K562 (cell line): Measurements from ENCODE around the gene SMCO3. TPM values are rescaled to one million over a fixed set of nuclear protein-coding genes. Genes with fewer than 3 reads are reported as not detected.

ENCODE experiments used
- ATAC-seq: fragments of 200-7000 bp; cut with Tn5 transposase; 3 replicates; pipeline ENCODE4 v1.9.1; 2020; ENCODE audit warnings: moderate library complexity
- BruUV-seq: library from RNA; stranded (reverse); fragments of 400-500 nt; replicated peaks from 2 replicates; lab custom pipeline; 2021; lab: Mats Ljungman, UMichigan
- CTCF ChIA-PET: fragments of 300-600 bp; formaldehyde crosslinking; extraction: SDS; loops from one replicate; lab custom pipeline; 2021; ENCODE audit warnings: low intra/inter-chr PET ratio; lab: Yijun Ruan, JAX
- POLR2A ChIA-PET: fragments of 300-600, 350-650 bp; sonication (Branson Sonifier 250); formaldehyde crosslinking; extraction: SDS; loops from one replicate; lab custom pipeline; 2021; ENCODE audit warnings: antibody characterized with exemption, inconsistent platforms; lab: Yijun Ruan, JAX
- DNase-seq, 4 experiments: peaks; one replicate each; pipeline versions ENCODE4 v3.0.0 to v3.0.0-alpha.2; 2011 to 2018; ENCODE audit warnings: low spot score in 3 of 4, mixed read lengths in 3 of 4; ENCODE audit errors: extremely low read depth in 1 of 4
- FAIRE-seq: peaks from 2 replicates; lab custom pipeline; 2011; peaks lifted over from hg19 to GRCh38; lab: Jason Lieb, UNC
- H2AFZ ChIP-seq: 2 replicates; pipeline ENCODE4 v1.6.0; 2011; ENCODE audit warnings: low read depth, low read length, control low read depth, inconsistent platforms
- H3K27ac ChIP-seq: fragments of 200-600 bp; 3 replicates; pipeline ENCODE4 v1.8.0; 2011; ENCODE audit warnings: low read depth, mild to moderate bottlenecking, control low read depth, inconsistent platforms, low read length, moderate library complexity, mixed read lengths; ENCODE audit errors: extremely low read depth
- H3K27me3 ChIP-seq, 2 experiments: fragments of 300-600 bp in 1 of 2; 2 replicates in 1 of 2; 3 replicates in 1 of 2; pipeline versions ENCODE4 v1.6.0 to v1.8.0; 2011; ENCODE audit warnings: inconsistent platforms in 2 of 2, low read length in 2 of 2, mild to moderate bottlenecking in 1 of 2, mixed read lengths in 1 of 2, moderate library complexity in 1 of 2; ENCODE audit not compliant: control insufficient read depth in 2 of 2, insufficient read depth in 2 of 2
- H3K36me3 ChIP-seq: fragments of 300-600 bp; 3 replicates; pipeline ENCODE4 v1.8.0; 2011; ENCODE audit warnings: mild to moderate bottlenecking, low read length, inconsistent platforms; ENCODE audit not compliant: control insufficient read depth, insufficient read depth
- H3K4me1 ChIP-seq, 2 experiments: fragments of 200-600 bp in 1 of 2; replicated peaks in 1 of 2; 2 replicates in 1 of 2; 3 replicates in 1 of 2; pipeline versions ENCODE4 v1.5.1 to v1.8.0; 2011; ENCODE audit warnings: inconsistent platforms in 2 of 2, low read length in 2 of 2, mild to moderate bottlenecking in 1 of 2, mixed read lengths in 1 of 2, moderate library complexity in 1 of 2; ENCODE audit not compliant: control insufficient read depth in 2 of 2, insufficient read depth in 2 of 2
- H3K4me2 ChIP-seq: 2 replicates; pipeline ENCODE4 v1.6.1; 2011; ENCODE audit warnings: low read length, control low read depth, inconsistent platforms, mixed read lengths; ENCODE audit not compliant: insufficient read depth
- H3K4me3 ChIP-seq: fragments of 200-600 bp; sonication (generic), shearing (Covaris generic); 2 replicates; pipeline ENCODE4 v1.5.1; 2016; ENCODE audit warnings: control low read depth, inconsistent platforms
- H3K79me2 ChIP-seq: fragments of 200-600 bp; 3 replicates; pipeline ENCODE4 v1.8.0; 2011; ENCODE audit warnings: low read length, inconsistent platforms; ENCODE audit not compliant: control insufficient read depth, insufficient read depth
- H3K9ac ChIP-seq, 2 experiments: 2 replicates each; pipeline versions ENCODE4 v1.6.0 to v1.6.1; 2011; ENCODE audit warnings: low read depth in 2 of 2, low read length in 2 of 2, control low read depth in 1 of 2, inconsistent platforms in 1 of 2, mild to moderate bottlenecking in 1 of 2, mixed read lengths in 1 of 2; ENCODE audit not compliant: insufficient read depth in 1 of 2
- H3K9me1 ChIP-seq: one replicate; pipeline ENCODE4 v1.6.0; 2011; ENCODE audit warnings: inconsistent platforms, mild to moderate bottlenecking, low read length, moderate library complexity; ENCODE audit not compliant: control insufficient read depth, insufficient read depth
- H3K9me3 ChIP-seq: replicated peaks from 2 replicates; pipeline ENCODE4 v1.5.1; 2011; ENCODE audit warnings: low read depth, low read length, inconsistent platforms; ENCODE audit not compliant: control insufficient read depth, insufficient read depth
- H4K20me1 ChIP-seq: replicated peaks from 2 replicates; pipeline ENCODE4 v1.6.1; 2011; ENCODE audit warnings: low read length, inconsistent platforms, mixed read lengths; ENCODE audit not compliant: control insufficient read depth, insufficient read depth
- CC2D1A ChIP-seq: fragments of 450-650 bp; IDR thresholded peaks from 2 replicates; pipeline ENCODE4 v1.6.1; 2017; ENCODE audit warnings: mild to moderate bottlenecking
- CTBP1 ChIP-seq: fragments of 450-650 bp; IDR thresholded peaks from 2 replicates; pipeline ENCODE4 v1.6.1; 2016; ENCODE audit warnings: borderline replicate concordance
- FOXK1 ChIP-seq: sonication (generic); formaldehyde crosslinking; IDR thresholded peaks from 2 replicates; pipeline ENCODE4 v1.8.0; 2022; ENCODE audit warnings: missing genetic modification reagents, mild to moderate bottlenecking, borderline replicate concordance
- FOXM1 ChIP-seq, 2 experiments: fragments of 450-650 bp in 1 of 2; sonication (generic) in 1 of 2; formaldehyde crosslinking in 1 of 2; IDR thresholded peaks; 2 replicates each; pipeline versions ENCODE4 v1.6.1 to v1.9.0; 2017 to 2022; ENCODE audit warnings: low read depth in 2 of 2, mild to moderate bottlenecking in 2 of 2, missing genetic modification reagents in 1 of 2, moderate library complexity in 1 of 2
- MTF1 ChIP-seq: fragments of 250-450 bp; sonication (Bioruptor Pico); IDR thresholded peaks from 2 replicates; pipeline ENCODE4 v1.9.0; 2021; ENCODE audit warnings: moderate library complexity, mild to moderate bottlenecking, inconsistent platforms, borderline replicate concordance
- XRCC4 ChIP-seq: IDR thresholded peaks from one replicate; pipeline ENCODE4 v1.6.1; 2011; ENCODE audit not compliant: insufficient read depth, insufficient read length; ENCODE audit errors: extremely low read depth
- ZFX ChIP-seq: sonication (generic); formaldehyde crosslinking; IDR thresholded peaks from 2 replicates; pipeline ENCODE4 v1.8.0; 2022; ENCODE audit warnings: mild to moderate bottlenecking, missing genetic modification reagents, moderate library complexity
- ZNF507 ChIP-seq: conservative IDR thresholded peaks from 2 replicates; pipeline ENCODE4 v1.6.1; 2017; ENCODE audit warnings: missing genetic modification characterization, missing compliant biosample characterization
- ZNF695 ChIP-seq: fragments of 450-650 bp; formaldehyde crosslinking; IDR thresholded peaks from 2 replicates; pipeline ENCODE4 v1.4.0; 2020; ENCODE audit warnings: mild to moderate bottlenecking, moderate library complexity
- WGBS: fragments of 100-300 bp; shearing (Covaris generic); methylation state at CpG from one replicate; pipeline ENCODE4 v1.1.6; 2016; ENCODE audit warnings: low coverage, mixed read lengths; ENCODE audit not compliant: insufficient coverage; ENCODE audit errors: missing lambda C conversion rate; 5-methylcytosine and 5-hydroxymethylcytosine counted together
- in situ Hi-C: fragments of 300-500 bp; cut with MboI; formaldehyde crosslinking; loops from 4 replicates; pipeline ENCODE4 v1.15.0; 2018; ENCODE audit warnings: inconsistent platforms, mixed read lengths
- intact Hi-C: fragments of 100-400 bp; cut with micrococcal nuclease; formaldehyde crosslinking; loops from 2 replicates; pipeline ENCODE4 v1.14.2; 2022
- polyA plus RNA-seq, 8 experiments: library from polyadenylated mRNA; depleted of rRNA in 4 of 8; stranded (reverse) in 5 of 8; unstranded in 3 of 8; fragments of >200 nt; fragmentation: Nextera tagmentation in 2 of 8; fragmentation: Illumina TruSeq in 1 of 8; extraction: Ambion mirVana in 2 of 8; extraction: Trizol in 1 of 8; gene quantifications; 2 replicates each; pipeline versions ENCODE4 v1.2.1 to v1.2.3, GENCODE V29; 2011 to 2014; ENCODE audit warnings: inconsistent platforms in 1 of 8, missing spikeins in 1 of 8
- total RNA-seq, 7 experiments: library from RNA; depleted of rRNA in 6 of 7; stranded (reverse); fragments of >200 nt in 6 of 7; fragmentation: Illumina TruSeq in 2 of 7; extraction: Trizol in 2 of 7; gene quantifications; 2 replicates each; pipeline versions ENCODE4 v1.2.1 to v1.2.3, GENCODE V29; 2011 to 2021; ENCODE audit warnings: low replicate concordance in 1 of 7
- TF ChIP-seq, protein P1 (sequence below): fragments of 250-450 bp; sonication (Bioruptor Pico); IDR thresholded peaks from 2 replicates; pipeline ENCODE4 v1.8.0; 2022; ENCODE audit warnings: inconsistent platforms
- TF ChIP-seq, protein P2 (sequence below): sonication (generic); formaldehyde crosslinking; IDR thresholded peaks from 2 replicates; pipeline ENCODE4 v1.8.1; 2023; ENCODE audit warnings: mild to moderate bottlenecking, missing genetic modification reagents
- TF ChIP-seq, protein P3 (sequence below): sonication (generic); formaldehyde crosslinking; IDR thresholded peaks from 2 replicates; pipeline ENCODE4 v1.5.0; 2020; ENCODE audit warnings: missing genetic modification reagents

Gene SMCO3
- total and polyA plus RNA-seq, 9 of the 15 experiments (the other 6 are each of a cell fraction or from before 2014, with no cell fraction given): 0.10 to 0.14 TPM; not detected in 7

DNA sequence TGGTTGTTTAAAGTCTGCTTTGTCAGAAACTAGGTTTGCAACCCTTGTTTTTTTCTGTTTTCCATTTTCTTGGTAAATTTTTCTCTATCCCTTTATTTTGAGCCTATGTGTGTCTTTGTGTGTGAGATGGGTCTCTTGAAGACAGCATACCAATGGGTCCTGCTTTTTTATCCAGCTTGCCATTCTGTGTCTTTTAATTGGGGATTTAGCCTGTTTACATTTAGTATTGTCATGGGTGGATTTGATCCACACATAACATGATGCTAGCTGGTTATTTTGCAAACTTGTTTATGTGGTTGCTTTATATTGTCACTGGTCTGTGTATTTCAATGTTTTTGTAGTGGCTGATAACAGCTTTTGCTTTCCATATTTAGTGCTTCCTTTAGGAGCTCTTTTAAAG is 46.5 kb upstream of the SMCO3 start:
- Histone ChIP-seq H4K20me1 (no peaks in the 10 kb centered on the region), H3K9ac (no peak overlapping the region), H3K9me1 (no peaks in the 10 kb centered on the region), H3K4me3 (no peak overlapping the region), H3K79me2 (no peaks in the 10 kb centered on the region), H3K36me3 (no peaks in the 10 kb centered on the region), H3K27me3 (no peaks in the 10 kb centered on the region), H3K27ac (no peak overlapping the region), H3K9me3 (no peaks in the 10 kb centered on the region), H2AFZ (no peak overlapping the region), H3K4me1 (no peaks in the 10 kb centered on the region)
- no TSS peak for BruUV-seq
- FAIRE-seq (no peak), DNase-seq (no peak), ATAC-seq (no peak)
- POLR2A ChIA-PET: no interaction called here
- in situ Hi-C loops: no loop called here
- intact Hi-C loops: no loop called here
- CTCF ChIA-PET: no interaction called here
- TF ChIP-seq XRCC4 (no peak), ZNF507 (peak; percentile 71)
- TF ChIP-seq, all 486 proteins: peak for 1
- no peak overlapping the region for H3K4me2 ChIP-seq

DNA sequence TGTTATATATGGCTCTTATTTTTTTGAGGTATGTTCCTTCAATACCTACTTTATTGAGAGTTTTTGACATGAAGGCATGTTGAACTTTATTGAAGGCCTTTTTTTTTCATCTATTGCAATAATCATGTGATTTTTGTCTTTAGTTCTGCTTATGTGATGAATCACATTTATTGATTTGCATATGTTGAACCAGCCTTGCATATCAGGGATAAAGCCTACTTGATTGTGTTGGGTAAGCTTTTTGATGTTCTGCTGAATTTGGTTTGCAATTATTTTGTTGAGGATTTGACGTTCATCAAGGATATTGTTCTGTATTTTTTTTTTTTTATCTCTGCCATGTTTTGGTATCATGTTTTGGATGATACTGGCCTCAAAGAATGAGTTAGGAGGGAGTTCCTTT is 44.5 kb upstream of the SMCO3 start:
- Histone ChIP-seq H3K79me2 (no peaks in the 10 kb centered on the region), H3K27ac (no peak overlapping the region), H3K9me3 (no peaks in the 10 kb centered on the region), H4K20me1 (no peaks in the 10 kb centered on the region), H3K4me2 (no peak overlapping the region), H3K9ac (no peak overlapping the region), H2AFZ (no peak overlapping the region), H3K27me3 (no peaks in the 10 kb centered on the region), H3K4me3 (no peak overlapping the region), H3K9me1 (no peaks in the 10 kb centered on the region), H3K4me1 (no peaks in the 10 kb centered on the region), H3K36me3 (no peaks in the 10 kb centered on the region)
- intact Hi-C loops (no loop called here), in situ Hi-C loops (no loop called here)
- ATAC-seq (no peak), FAIRE-seq (no peak), DNase-seq (no peak)
- CTCF ChIA-PET: no interaction called here
- BruUV-seq: no TSS peak
- POLR2A ChIA-PET: no interaction called here
- WGBS: 0% methylated on average over 1 of the region's 1 CpG
- no peak for TF ChIP-seq ZNF695
- no peak for TF ChIP-seq FOXK1 (CRISPR knock-in tag)
- no peak for TF ChIP-seq ZFX
- no peak for TF ChIP-seq FOXM1 (IDR thresholded peaks at IDR 0.05; ENCODE audit: low read depth)
- no peak for TF ChIP-seq FOXM1 (CRISPR knock-in tag; IDR thresholded peaks at IDR 0.05; ENCODE audit: low read depth)
- no peak for TF ChIP-seq CTBP1
- TF ChIP-seq, protein P1, sequence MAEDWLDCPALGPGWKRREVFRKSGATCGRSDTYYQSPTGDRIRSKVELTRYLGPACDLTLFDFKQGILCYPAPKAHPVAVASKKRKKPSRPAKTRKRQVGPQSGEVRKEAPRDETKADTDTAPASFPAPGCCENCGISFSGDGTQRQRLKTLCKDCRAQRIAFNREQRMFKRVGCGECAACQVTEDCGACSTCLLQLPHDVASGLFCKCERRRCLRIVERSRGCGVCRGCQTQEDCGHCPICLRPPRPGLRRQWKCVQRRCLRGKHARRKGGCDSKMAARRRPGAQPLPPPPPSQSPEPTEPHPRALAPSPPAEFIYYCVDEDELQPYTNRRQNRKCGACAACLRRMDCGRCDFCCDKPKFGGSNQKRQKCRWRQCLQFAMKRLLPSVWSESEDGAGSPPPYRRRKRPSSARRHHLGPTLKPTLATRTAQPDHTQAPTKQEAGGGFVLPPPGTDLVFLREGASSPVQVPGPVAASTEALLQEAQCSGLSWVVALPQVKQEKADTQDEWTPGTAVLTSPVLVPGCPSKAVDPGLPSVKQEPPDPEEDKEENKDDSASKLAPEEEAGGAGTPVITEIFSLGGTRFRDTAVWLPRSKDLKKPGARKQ: no peak
- TF ChIP-seq, protein P2, sequence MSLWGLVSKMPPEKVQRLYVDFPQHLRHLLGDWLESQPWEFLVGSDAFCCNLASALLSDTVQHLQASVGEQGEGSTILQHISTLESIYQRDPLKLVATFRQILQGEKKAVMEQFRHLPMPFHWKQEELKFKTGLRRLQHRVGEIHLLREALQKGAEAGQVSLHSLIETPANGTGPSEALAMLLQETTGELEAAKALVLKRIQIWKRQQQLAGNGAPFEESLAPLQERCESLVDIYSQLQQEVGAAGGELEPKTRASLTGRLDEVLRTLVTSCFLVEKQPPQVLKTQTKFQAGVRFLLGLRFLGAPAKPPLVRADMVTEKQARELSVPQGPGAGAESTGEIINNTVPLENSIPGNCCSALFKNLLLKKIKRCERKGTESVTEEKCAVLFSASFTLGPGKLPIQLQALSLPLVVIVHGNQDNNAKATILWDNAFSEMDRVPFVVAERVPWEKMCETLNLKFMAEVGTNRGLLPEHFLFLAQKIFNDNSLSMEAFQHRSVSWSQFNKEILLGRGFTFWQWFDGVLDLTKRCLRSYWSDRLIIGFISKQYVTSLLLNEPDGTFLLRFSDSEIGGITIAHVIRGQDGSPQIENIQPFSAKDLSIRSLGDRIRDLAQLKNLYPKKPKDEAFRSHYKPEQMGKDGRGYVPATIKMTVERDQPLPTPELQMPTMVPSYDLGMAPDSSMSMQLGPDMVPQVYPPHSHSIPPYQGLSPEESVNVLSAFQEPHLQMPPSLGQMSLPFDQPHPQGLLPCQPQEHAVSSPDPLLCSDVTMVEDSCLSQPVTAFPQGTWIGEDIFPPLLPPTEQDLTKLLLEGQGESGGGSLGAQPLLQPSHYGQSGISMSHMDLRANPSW (CRISPR knock-in tag): no peak
- TF ChIP-seq CC2D1A: no peak
- TF ChIP-seq, protein P3, sequence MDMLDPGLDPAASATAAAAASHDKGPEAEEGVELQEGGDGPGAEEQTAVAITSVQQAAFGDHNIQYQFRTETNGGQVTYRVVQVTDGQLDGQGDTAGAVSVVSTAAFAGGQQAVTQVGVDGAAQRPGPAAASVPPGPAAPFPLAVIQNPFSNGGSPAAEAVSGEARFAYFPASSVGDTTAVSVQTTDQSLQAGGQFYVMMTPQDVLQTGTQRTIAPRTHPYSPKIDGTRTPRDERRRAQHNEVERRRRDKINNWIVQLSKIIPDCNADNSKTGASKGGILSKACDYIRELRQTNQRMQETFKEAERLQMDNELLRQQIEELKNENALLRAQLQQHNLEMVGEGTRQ (CRISPR knock-in tag): no peak
- TF ChIP-seq MTF1 (CRISPR knock-in tag): no peak
